Karpas-422 (cell line): ENCODE measurements around the gene ERG. TPM values are rescaled to one million over a fixed set of nuclear protein-coding genes. Genes with fewer than 3 reads are reported as not detected.

Source experiments
- DNase-seq: peaks from one replicate; pipeline ENCODE4 v3.0.0-alpha.2; 2015
- H2AFZ ChIP-seq: fragments of 200-600 bp; sonication (generic); 2 replicates; pipeline ENCODE4 v1.6.1; 2014; ENCODE audit warnings: antibody characterized with exemption, low read length, mixed read lengths
- H3K27ac ChIP-seq: fragments of 200-600 bp; sonication (generic); 2 replicates; pipeline ENCODE4 v1.5.1; 2014; ENCODE audit warnings: mild to moderate bottlenecking, low read length, moderate library complexity
- H3K27me3 ChIP-seq: fragments of 200-600 bp; sonication (generic); 2 replicates; pipeline ENCODE4 v1.6.1; 2014; ENCODE audit warnings: low read length, mixed read lengths
- H3K36me3 ChIP-seq: fragments of 200-600 bp; sonication (generic); 2 replicates; pipeline ENCODE4 v1.6.1; 2014; ENCODE audit warnings: low read length, mixed read lengths; ENCODE audit not compliant: insufficient read depth
- H3K4me1 ChIP-seq: fragments of 200-600 bp; sonication (generic); 2 replicates; pipeline ENCODE4 v1.6.1; 2014; ENCODE audit warnings: mild to moderate bottlenecking, low read length, mixed read lengths
- H3K4me2 ChIP-seq: fragments of 200-600 bp; sonication (generic); 2 replicates; pipeline ENCODE4 v1.6.1; 2014; ENCODE audit warnings: low read length, low read depth, mild to moderate bottlenecking; ENCODE audit not compliant: poor library complexity, severe bottlenecking
- H3K4me3 ChIP-seq: fragments of 200-600 bp; sonication (generic); 2 replicates; pipeline ENCODE4 v1.5.1; 2014; ENCODE audit warnings: mild to moderate bottlenecking, antibody characterized with exemption, low read length, mixed read lengths
- H3K79me2 ChIP-seq: fragments of 200-600 bp; sonication (generic); 2 replicates; pipeline ENCODE4 v1.6.1; 2014; ENCODE audit warnings: mild to moderate bottlenecking, low read length, mixed read lengths
- H3K9ac ChIP-seq: fragments of 200-600 bp; sonication (generic); 2 replicates; pipeline ENCODE4 v1.6.0; 2014; ENCODE audit warnings: low read length
- H3K9me2 ChIP-seq: fragments of 200-600 bp; sonication (generic), shearing (Covaris generic); replicated peaks from 2 replicates; pipeline ENCODE4 v1.6.0; 2014; ENCODE audit warnings: mild to moderate bottlenecking, low read length, moderate library complexity; ENCODE audit not compliant: insufficient read depth
- H3K9me3 ChIP-seq: fragments of 300-700, 200-600 bp; sonication (generic); 2 replicates; pipeline ENCODE4 v1.6.1; 2014; ENCODE audit warnings: low read length, mixed read lengths
- H4K20me1 ChIP-seq: fragments of 200-600 bp; sonication (generic); 2 replicates; pipeline ENCODE4 v1.6.1; 2014; ENCODE audit warnings: mild to moderate bottlenecking, antibody characterized with exemption, low read length, low read depth; ENCODE audit not compliant: insufficient read depth
- total RNA-seq: library from RNA; depleted of rRNA; stranded (reverse); fragments of >200 nt; shearing (Covaris generic); gene quantifications from 2 replicates; pipeline ENCODE4 v1.2.3, GENCODE V29; 2014; ENCODE audit warnings: low replicate concordance

ERG gene
- total RNA-seq, 1 experiment from 2014 or later = not detected

GRCh38 chr21:38447611-38448010, 50.7 kb downstream of the ERG start:
- Histone ChIP-seq H3K4me1 (no peaks in the 10 kb centered on the region), H3K9me3 (no peaks in the 10 kb centered on the region), H3K9ac (no peak overlapping the region), H3K27ac (no peak overlapping the region), H4K20me1 (no peaks in the 10 kb centered on the region), H3K4me3 (no peak overlapping the region), H3K79me2 (no peaks in the 10 kb centered on the region), H3K9me2 (no peaks in the 10 kb centered on the region), H2AFZ (no peak overlapping the region), H3K27me3 (no peaks in the 10 kb centered on the region), H3K36me3 (no peaks in the 10 kb centered on the region), H3K4me2 (no peak overlapping the region)
- no peak for DNase-seq

- Histone ChIP-seq H3K4me2 (no peak overlapping the region), H3K9me2 (no peaks in the 10 kb centered on the region), H3K9me3 (no peaks in the 10 kb centered on the region), H3K27ac (no peak overlapping the region), H4K20me1 (no peaks in the 10 kb centered on the region), H3K4me3 (no peak overlapping the region), H3K79me2 (no peaks in the 10 kb centered on the region), H3K9ac (no peak overlapping the region), H3K4me1 (no peaks in the 10 kb centered on the region), H3K36me3 (no peaks in the 10 kb centered on the region), H3K27me3 (no peaks in the 10 kb centered on the region), H2AFZ (no peak overlapping the region)
- DNase-seq = no peak
Measured at GRCh38 chr21:38444691-38445090, 53.6 kb downstream of the ERG start.

- Histone ChIP-seq H2AFZ (no peak overlapping the region), H3K4me1 (no peaks in the 10 kb centered on the region), H3K9me2 (no peaks in the 10 kb centered on the region), H3K9me3 (no peaks in the 10 kb centered on the region), H3K79me2 (no peaks in the 10 kb centered on the region), H3K4me2 (no peak overlapping the region), H4K20me1 (no peaks in the 10 kb centered on the region), H3K27me3 (no peaks in the 10 kb centered on the region), H3K27ac (no peak overlapping the region), H3K9ac (no peak overlapping the region), H3K36me3 (no peaks in the 10 kb centered on the region), H3K4me3 (no peak overlapping the region)
- DNase-seq = no peak
Measured at GRCh38 chr21:38443110-38443509, 55.2 kb downstream of the ERG start.

- no peaks in the 10 kb centered on the region for H3K9me2 ChIP-seq
- DNase-seq = no peak
- H3K4me3 ChIP-seq = no peak overlapping the region
- H3K27ac ChIP-seq = no peak overlapping the region
- H3K9ac ChIP-seq = no peak overlapping the region
- no peak overlapping the region for H3K4me2 ChIP-seq
- H3K27me3 ChIP-seq = no peaks in the 10 kb centered on the region
- H3K9me3 ChIP-seq = no peaks in the 10 kb centered on the region
- no peak overlapping the region for H2AFZ ChIP-seq
- H3K4me1 ChIP-seq = no peaks in the 10 kb centered on the region
- no peaks in the 10 kb centered on the region for H3K36me3 ChIP-seq
- no peaks in the 10 kb centered on the region for H3K79me2 ChIP-seq
- no peaks in the 10 kb centered on the region for H4K20me1 ChIP-seq
Measured at GRCh38 chr21:38441153-38441552, 57.1 kb downstream of the ERG start.

- Histone ChIP-seq H3K79me2 (no peaks in the 10 kb centered on the region), H3K27me3 (no peaks in the 10 kb centered on the region), H3K36me3 (no peaks in the 10 kb centered on the region), H4K20me1 (no peaks in the 10 kb centered on the region), H3K27ac (no peak overlapping the region), H2AFZ (no peak overlapping the region), H3K4me2 (no peak overlapping the region), H3K4me3 (no peak overlapping the region), H3K4me1 (no peaks in the 10 kb centered on the region), H3K9me3 (no peaks in the 10 kb centered on the region), H3K9me2 (no peaks in the 10 kb centered on the region), H3K9ac (no peak overlapping the region)
- no peak for DNase-seq
Measured at GRCh38 chr21:38440746-38441145, 57.5 kb downstream of the ERG start.

- no peak for DNase-seq
- Histone ChIP-seq H3K9ac (no peak overlapping the region), H3K9me3 (no peaks in the 10 kb centered on the region), H3K79me2 (no peaks in the 10 kb centered on the region), H3K27ac (no peak overlapping the region), H3K4me3 (no peak overlapping the region), H3K27me3 (no peaks in the 10 kb centered on the region), H2AFZ (no peak overlapping the region), H3K4me1 (no peaks in the 10 kb centered on the region), H3K4me2 (no peak overlapping the region), H4K20me1 (no peaks in the 10 kb centered on the region), H3K36me3 (no peaks in the 10 kb centered on the region), H3K9me2 (no peaks in the 10 kb centered on the region)
Measured at GRCh38 chr21:38439957-38440356, 58.3 kb downstream of the ERG start.

- Histone ChIP-seq H3K4me2 (no peak overlapping the region), H3K9ac (no peak overlapping the region)
Measured at GRCh38 chr21:38439426-38439825, 58.9 kb downstream of the ERG start.

GRCh38 chr21:38438462-38438893, 59.8 kb downstream of the ERG start:
- Histone ChIP-seq H3K4me1 (no peaks in the 10 kb centered on the region), H3K4me3 (no peak overlapping the region), H3K79me2 (no peaks in the 10 kb centered on the region), H2AFZ (no peak overlapping the region), H3K27me3 (no peaks in the 10 kb centered on the region), H3K4me2 (no peak overlapping the region), H3K9me2 (no peaks in the 10 kb centered on the region), H3K9me3 (no peaks in the 10 kb centered on the region), H3K36me3 (no peaks in the 10 kb centered on the region), H3K9ac (no peak overlapping the region), H3K27ac (no peak overlapping the region), H4K20me1 (no peaks in the 10 kb centered on the region)
- no peak for DNase-seq

More at GRCh38 chr21:38439426-38439825, 58.9 kb downstream of the ERG start:
- H3K79me2 ChIP-seq = no peaks in the 10 kb centered on the region
- H4K20me1 ChIP-seq = no peaks in the 10 kb centered on the region
- no peak overlapping the region for H3K4me3 ChIP-seq
- no peaks in the 10 kb centered on the region for H3K4me1 ChIP-seq
- H3K9me3 ChIP-seq = no peaks in the 10 kb centered on the region
- no peaks in the 10 kb centered on the region for H3K36me3 ChIP-seq
- H3K9me2 ChIP-seq = no peaks in the 10 kb centered on the region
- no peaks in the 10 kb centered on the region for H3K27me3 ChIP-seq
- H2AFZ ChIP-seq = no peak overlapping the region
- no peak for DNase-seq
- H3K27ac ChIP-seq = no peak overlapping the region

- no peaks in the 10 kb centered on the region for H3K4me1 ChIP-seq
- no peak overlapping the region for H2AFZ ChIP-seq
- H4K20me1 ChIP-seq = no peaks in the 10 kb centered on the region
- no peaks in the 10 kb centered on the region for H3K36me3 ChIP-seq
- H3K4me2 ChIP-seq = no peak overlapping the region
- H3K27me3 ChIP-seq = no peaks in the 10 kb centered on the region
- H3K9me3 ChIP-seq = no peaks in the 10 kb centered on the region
- no peak for DNase-seq
- no peak overlapping the region for H3K4me3 ChIP-seq
- H3K9ac ChIP-seq = no peak overlapping the region
- H3K79me2 ChIP-seq = no peaks in the 10 kb centered on the region
- H3K9me2 ChIP-seq = no peaks in the 10 kb centered on the region
- H3K27ac ChIP-seq = no peak overlapping the region
Measured at GRCh38 chr21:38436341-38436740, 61.9 kb downstream of the ERG start.
